Dendritic cell treated with granulocyte-macrophage colony-stimulating factor and Interleukin-4, amounts not matched to agents 40 ng/mL and 50 ng/mL, for 4 days (primary cell): ENCODE data around the gene OPTC.
"Not testable (repeated sequence)": the region's sequence is repeated elsewhere in the genome, so short reads cannot be mapped to it uniquely, and the experiment has no call there.

Source experiments
- H3K27ac Mint-ChIP-seq: one replicate; pipeline ENCODE4 v1.8.0; 2022; ENCODE audit warnings: mild to moderate bottlenecking, mixed read lengths
- H3K27me3 Mint-ChIP-seq: one replicate; pipeline ENCODE4 v1.8.0; 2022; ENCODE audit warnings: mild to moderate bottlenecking, mixed read lengths
- H3K36me3 Mint-ChIP-seq: one replicate; pipeline ENCODE4 v1.8.0; 2022; ENCODE audit warnings: low read depth, mixed read lengths
- H3K4me1 Mint-ChIP-seq: one replicate; pipeline ENCODE4 v1.8.0; 2022; ENCODE audit warnings: low read depth, mixed read lengths
- H3K4me3 Mint-ChIP-seq: one replicate; pipeline ENCODE4 v1.8.0; 2022; ENCODE audit warnings: mild to moderate bottlenecking, moderate library complexity, mixed read lengths
- H3K9me3 Mint-ChIP-seq: one replicate; pipeline ENCODE4 v1.8.0; 2022; ENCODE audit warnings: mixed read lengths
- intact Hi-C: fragments of 100-400 bp; cut with micrococcal nuclease; formaldehyde crosslinking; loops from one replicate; pipeline ENCODE4 v1.15.0; 2022

The OPTC gene

DNA sequence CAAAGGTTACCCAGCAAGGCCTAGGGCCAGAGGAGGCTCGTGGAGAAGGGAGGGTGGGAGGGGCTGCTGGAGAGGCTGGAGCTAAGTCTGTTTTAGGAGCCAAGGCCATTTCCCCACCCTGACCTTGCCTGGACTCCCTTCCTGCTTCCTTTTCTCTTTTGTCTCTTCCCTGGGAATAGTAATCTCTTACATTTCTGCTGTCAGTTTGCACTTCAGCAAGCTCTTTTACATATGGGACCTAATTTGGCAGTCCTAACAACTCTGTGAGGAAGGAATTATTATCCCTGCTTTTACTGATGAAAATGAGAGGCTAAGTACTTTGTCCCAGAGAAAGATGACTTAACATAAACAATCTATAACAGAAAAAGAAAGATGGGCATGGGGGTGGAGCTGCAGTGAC lies 13.8 kb downstream of the OPTC start:
- intact Hi-C loops: no loop called here
- H3K4me1 Mint-ChIP-seq: peaks cover 22% of the 10 kb centered on the region
- no peaks in the 10 kb centered on the region for H3K36me3 Mint-ChIP-seq
- H3K27ac Mint-ChIP-seq: no peak overlapping the region
- H3K9me3 Mint-ChIP-seq: no peaks in the 10 kb centered on the region
- peaks cover 10% of the 10 kb centered on the region for H3K27me3 Mint-ChIP-seq
- H3K4me3 Mint-ChIP-seq: no peak overlapping the region

DNA sequence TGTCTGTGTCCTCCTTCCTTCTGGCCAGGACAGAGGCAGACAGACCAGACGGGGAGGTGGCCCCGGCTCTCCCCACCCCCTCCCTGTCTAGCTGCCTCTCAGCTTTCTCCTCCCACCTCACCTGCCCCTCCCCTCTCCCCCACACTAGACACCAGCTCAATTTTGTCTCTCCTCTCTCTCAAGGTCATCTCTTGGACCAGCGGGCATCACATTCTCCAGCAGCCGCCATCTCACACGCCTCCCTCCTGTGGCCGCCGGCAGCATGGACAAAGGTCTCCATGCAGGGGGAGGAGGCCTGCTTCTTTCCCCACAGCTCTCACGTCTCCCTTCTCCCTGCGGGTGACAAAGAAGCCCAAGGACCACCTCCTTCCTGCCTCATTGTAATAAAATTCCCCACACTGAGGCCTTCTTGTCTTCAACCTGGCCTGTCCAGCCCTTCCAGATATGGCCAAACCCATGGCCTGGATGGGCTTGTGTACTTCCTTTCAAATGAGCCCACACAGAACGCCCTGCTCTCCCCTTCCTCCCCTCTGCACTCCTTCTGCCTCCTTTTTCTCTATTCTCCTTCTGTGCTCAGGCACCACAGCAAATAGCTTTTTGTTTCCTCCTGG lies 14.6 kb downstream of the OPTC start:
- intact Hi-C loops: no loop called here
- H3K9me3 Mint-ChIP-seq: no peaks in the 10 kb centered on the region
- no peak overlapping the region for H3K4me3 Mint-ChIP-seq
- H3K4me1 Mint-ChIP-seq: peaks cover 30% of the 10 kb centered on the region
- H3K36me3 Mint-ChIP-seq: no peaks in the 10 kb centered on the region
- peaks cover 4% of the 10 kb centered on the region for H3K27me3 Mint-ChIP-seq
- H3K27ac Mint-ChIP-seq: peak overlapping the region; percentile 10

- H3K4me3 Mint-ChIP-seq: no peak overlapping the region
- intact Hi-C loops: no loop called here
- peaks cover 5% of the 10 kb centered on the region for H3K27me3 Mint-ChIP-seq
- H3K27ac Mint-ChIP-seq: peak overlapping the region; percentile 10
- peaks cover 36% of the 10 kb centered on the region for H3K4me1 Mint-ChIP-seq
- no peaks in the 10 kb centered on the region for H3K9me3 Mint-ChIP-seq
- H3K36me3 Mint-ChIP-seq: no peaks in the 10 kb centered on the region
Observed at GRCh38 chr1:203509135-203509534, 15.2 kb downstream of the OPTC start.

DNA sequence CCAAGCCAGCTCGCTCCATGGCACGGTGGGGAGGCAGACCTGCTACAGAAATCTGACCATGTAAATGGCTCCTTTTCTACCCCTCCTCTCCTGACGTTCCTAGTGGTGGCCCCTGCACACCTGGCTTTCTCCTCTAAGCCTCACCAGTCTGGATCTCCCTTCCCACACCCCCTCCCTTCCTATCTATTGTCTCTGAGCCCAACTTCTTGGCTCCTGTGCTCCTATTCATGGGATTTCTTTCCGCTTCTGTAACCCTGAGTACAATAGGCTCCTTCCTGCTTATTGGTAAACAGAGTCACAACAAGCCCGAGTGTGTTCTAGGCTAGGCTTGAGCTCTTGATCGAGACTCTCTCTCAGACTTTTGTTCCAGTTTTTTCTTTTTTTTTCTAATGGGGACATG lies 17.6 kb downstream of the OPTC start:
- no peaks in the 10 kb centered on the region for H3K9me3 Mint-ChIP-seq
- H3K27ac Mint-ChIP-seq: no peak overlapping the region
- intact Hi-C loops: no loop called here
- peaks cover 50% of the 10 kb centered on the region for H3K4me1 Mint-ChIP-seq
- H3K27me3 Mint-ChIP-seq: peaks cover 16% of the 10 kb centered on the region
- H3K36me3 Mint-ChIP-seq: no peaks in the 10 kb centered on the region
- no peak overlapping the region for H3K4me3 Mint-ChIP-seq

GRCh38 chr1:203511930-203512329 lies 18.0 kb downstream of the OPTC start:
- peaks cover 16% of the 10 kb centered on the region for H3K27me3 Mint-ChIP-seq
- H3K36me3 Mint-ChIP-seq: no peaks in the 10 kb centered on the region
- no peak overlapping the region for H3K27ac Mint-ChIP-seq
- peaks cover 50% of the 10 kb centered on the region for H3K4me1 Mint-ChIP-seq
- intact Hi-C loops: no loop called here
- H3K4me3 Mint-ChIP-seq: no peak overlapping the region
- no peaks in the 10 kb centered on the region for H3K9me3 Mint-ChIP-seq

DNA sequence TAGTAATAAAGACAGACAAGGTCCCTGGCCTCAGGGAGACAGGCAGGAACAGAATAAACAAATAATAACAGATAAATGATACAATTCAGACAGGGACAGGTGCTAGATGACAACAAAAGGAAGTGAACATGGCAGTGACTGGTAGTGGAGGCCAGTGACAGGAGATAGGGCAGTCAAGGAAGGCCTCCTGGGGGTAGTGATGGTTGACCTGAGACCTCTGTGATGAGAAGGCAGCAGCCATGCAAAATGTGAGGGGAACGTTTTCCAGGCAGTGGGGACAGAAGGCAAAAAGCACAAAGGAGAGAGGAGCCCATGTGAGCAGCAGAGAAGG lies 18.5 kb downstream of the OPTC start:
- peaks cover 16% of the 10 kb centered on the region for H3K27me3 Mint-ChIP-seq
- peak overlapping the region; percentile 1 for H3K4me3 Mint-ChIP-seq
- H3K27ac Mint-ChIP-seq: peak overlapping the region; percentile 39
- intact Hi-C loops: no loop called here
- H3K4me1 Mint-ChIP-seq: peaks cover 52% of the 10 kb centered on the region
- H3K36me3 Mint-ChIP-seq: no peaks in the 10 kb centered on the region
- H3K9me3 Mint-ChIP-seq: no peaks in the 10 kb centered on the region

GRCh38 chr1:203512848-203513584 lies 19.1 kb downstream of the OPTC start:
- Mint-ChIP-seq H3K36me3 (no peaks in the 10 kb centered on the region), H3K4me3 (no peak overlapping the region), H3K27ac (peak overlapping the region; percentile 39), H3K27me3 (peaks cover 16% of the 10 kb centered on the region), H3K4me1 (peaks cover 55% of the 10 kb centered on the region), H3K9me3 (no peaks in the 10 kb centered on the region)
- intact Hi-C loops: no loop called here

- intact Hi-C loops: no loop called here
Observed at GRCh38 chr1:203513585-203514031, 19.7 kb downstream of the OPTC start.

GRCh38 chr1:203516184-203516583 lies 22.2 kb downstream of the OPTC start:
- Mint-ChIP-seq H3K36me3 (no peaks in the 10 kb centered on the region), H3K27me3 (peaks cover 17% of the 10 kb centered on the region), H3K27ac (no peak overlapping the region), H3K9me3 (no peaks in the 10 kb centered on the region), H3K4me1 (peaks cover 59% of the 10 kb centered on the region), H3K4me3 (no peak overlapping the region)
- intact Hi-C loops: no loop called here

More at GRCh38 chr1:203513585-203514031, 19.7 kb downstream of the OPTC start:
- Mint-ChIP-seq H3K9me3 (no peaks in the 10 kb centered on the region), H3K36me3 (no peaks in the 10 kb centered on the region), H3K27me3 (peaks cover 17% of the 10 kb centered on the region), H3K27ac (peak overlapping the region; percentile 39), H3K4me3 (no peak overlapping the region), H3K4me1 (peaks cover 53% of the 10 kb centered on the region)

DNA sequence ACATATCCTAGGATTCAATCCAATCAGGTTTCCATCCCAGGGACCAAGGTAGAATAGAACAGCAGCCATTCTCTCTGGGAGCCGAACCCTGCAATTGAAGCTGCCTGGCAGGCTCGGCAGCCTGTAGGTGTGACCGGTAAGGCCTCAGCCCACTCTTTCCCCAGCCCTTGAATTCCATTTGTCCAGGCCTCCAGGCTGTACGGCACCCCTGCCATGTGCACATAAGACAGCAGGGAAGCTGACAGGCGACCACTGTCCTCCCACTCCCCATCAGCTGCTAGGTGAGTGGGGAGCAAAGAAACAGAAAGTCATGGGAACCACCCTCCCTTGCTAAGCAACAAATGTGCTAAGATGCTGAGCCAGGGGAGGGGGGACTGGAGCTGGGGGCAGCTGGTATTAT lies 23.0 kb downstream of the OPTC start:
- peaks cover 19% of the 10 kb centered on the region for H3K27me3 Mint-ChIP-seq
- no peaks in the 10 kb centered on the region for H3K36me3 Mint-ChIP-seq
- H3K27ac Mint-ChIP-seq: no peak overlapping the region
- peaks cover 58% of the 10 kb centered on the region for H3K4me1 Mint-ChIP-seq
- intact Hi-C loops: no loop called here
- H3K9me3 Mint-ChIP-seq: no peaks in the 10 kb centered on the region
- H3K4me3 Mint-ChIP-seq: no peak overlapping the region

DNA sequence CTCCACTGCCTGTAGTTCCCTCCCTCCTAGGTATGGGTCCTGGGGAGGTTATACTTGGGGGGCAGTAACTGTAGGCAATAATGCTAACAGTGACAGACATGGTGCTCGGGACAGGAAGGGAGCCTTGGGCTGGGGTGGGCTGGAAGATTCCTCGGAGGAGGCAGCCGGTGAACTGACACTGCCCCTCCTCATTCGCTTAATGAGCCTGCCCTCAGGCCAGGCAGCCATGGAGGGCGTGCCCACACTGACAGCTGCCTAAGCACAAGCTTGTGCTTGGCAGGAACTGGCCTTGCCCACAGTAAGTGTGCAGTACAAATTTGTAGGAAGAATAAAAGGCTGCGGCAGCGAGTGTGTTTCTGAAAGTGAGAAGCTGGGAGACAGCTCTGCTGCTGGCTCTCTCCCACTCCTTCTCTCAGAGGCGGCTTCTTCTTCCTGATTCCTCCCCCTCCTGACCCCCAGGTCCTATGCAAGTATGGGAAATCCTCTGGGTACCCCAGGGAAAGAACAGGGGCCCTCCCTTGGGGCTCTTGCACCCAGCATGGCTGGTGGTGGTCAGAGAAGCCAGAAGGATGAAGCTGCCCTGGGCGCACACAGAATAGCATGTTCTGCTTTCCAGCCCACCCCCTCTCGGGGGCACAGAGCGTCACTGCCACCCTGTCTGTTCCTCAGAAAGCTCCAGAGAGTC lies 23.6 kb downstream of the OPTC start:
- no peaks in the 10 kb centered on the region for H3K36me3 Mint-ChIP-seq
- no peaks in the 10 kb centered on the region for H3K9me3 Mint-ChIP-seq
- no peak overlapping the region for H3K4me3 Mint-ChIP-seq
- intact Hi-C loops: no loop called here
- no peak overlapping the region for H3K27ac Mint-ChIP-seq
- H3K4me1 Mint-ChIP-seq: peaks cover 51% of the 10 kb centered on the region
- peaks cover 19% of the 10 kb centered on the region for H3K27me3 Mint-ChIP-seq

DNA sequence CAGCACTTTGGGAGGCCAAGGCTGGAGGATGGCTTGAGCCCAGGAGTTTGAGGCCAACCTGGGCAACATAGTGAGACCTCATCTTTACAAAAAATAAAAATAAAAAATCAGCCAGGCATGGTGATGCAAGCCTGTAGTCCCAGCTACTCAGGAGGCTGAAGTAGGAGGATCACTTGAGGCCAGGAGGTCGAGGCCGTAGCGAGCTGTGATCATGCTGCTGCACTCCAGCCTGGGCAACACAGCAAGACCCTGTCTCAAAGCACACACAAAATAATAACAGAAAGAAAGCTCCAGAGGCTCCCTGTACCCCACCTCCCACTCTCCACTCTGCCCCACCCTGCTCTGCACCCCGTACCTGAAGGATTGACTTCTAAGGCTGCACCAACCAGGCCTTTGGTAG lies 24.2 kb downstream of the OPTC start:
- H3K36me3 Mint-ChIP-seq, intact Hi-C loops, H3K27ac Mint-ChIP-seq, H3K4me3 Mint-ChIP-seq, H3K9me3 Mint-ChIP-seq: not testable (repeated sequence)
- peaks cover 19% of the 10 kb centered on the region for H3K27me3 Mint-ChIP-seq
- peaks cover 46% of the 10 kb centered on the region for H3K4me1 Mint-ChIP-seq

GRCh38 chr1:203518541-203518940 lies 24.6 kb downstream of the OPTC start:
- Mint-ChIP-seq H3K27ac (no peak overlapping the region), H3K4me1 (peaks cover 42% of the 10 kb centered on the region), H3K4me3 (no peak overlapping the region), H3K27me3 (peaks cover 18% of the 10 kb centered on the region), H3K36me3 (no peaks in the 10 kb centered on the region), H3K9me3 (no peaks in the 10 kb centered on the region)
- intact Hi-C loops: no loop called here

GRCh38 chr1:203519053-203519840 lies 25.3 kb downstream of the OPTC start:
- Mint-ChIP-seq H3K4me1 (peaks cover 38% of the 10 kb centered on the region), H3K27ac (no peak overlapping the region), H3K27me3 (peaks cover 13% of the 10 kb centered on the region), H3K4me3 (no peak overlapping the region), H3K36me3 (no peaks in the 10 kb centered on the region), H3K9me3 (no peaks in the 10 kb centered on the region)
- intact Hi-C loops: no loop called here
